Natural killer cell (primary cell): ENCODE measurements around the gene WDR76. TPM values are rescaled to one million over a fixed set of nuclear protein-coding genes. Genes with fewer than 3 reads are reported as not detected.
"Not testable (repeated sequence)": the region's sequence is repeated elsewhere in the genome, so short reads cannot be mapped to it uniquely, and the experiment has no call there.

Source experiments
- ATAC-seq, 3 donors: fragments of 150-1000 bp in 2 of 3; fragments of 200-7000 bp in 1 of 3; cut with Tn5 transposase; 1 replicate in 1 of 3; 2 replicates in 2 of 3; pipeline ENCODE4 v1.10.0; 2021; ENCODE audit warnings: mild to moderate bottlenecking in 2 of 3, moderate library complexity in 2 of 3
- DNase-seq, 2 donors: peaks; one replicate each; pipeline versions ENCODE4 v3.0.0 to v3.0.0-alpha.2; 2013 to 2021; ENCODE audit warnings: mixed read lengths in 1 of 2
- H3K27ac ChIP-seq: one replicate; pipeline ENCODE4 v1.5.1; 2013; ENCODE audit warnings: mild to moderate bottlenecking, low read length
- H3K27me3 ChIP-seq: one replicate; pipeline ENCODE4 v1.6.1; 2013; ENCODE audit warnings: low read length; ENCODE audit not compliant: control insufficient read depth, insufficient read depth
- H3K36me3 ChIP-seq: one replicate; pipeline ENCODE4 v1.6.1; 2013; ENCODE audit warnings: low read length; ENCODE audit not compliant: control insufficient read depth, insufficient read depth
- H3K4me1 ChIP-seq: one replicate; pipeline ENCODE4 v1.6.1; 2013; ENCODE audit warnings: low read length; ENCODE audit not compliant: control insufficient read depth, insufficient read depth
- H3K4me3 ChIP-seq: one replicate; pipeline ENCODE4 v1.5.1; 2013; ENCODE audit warnings: low read length
- H3K9me3 ChIP-seq: one replicate; pipeline ENCODE4 v1.6.1; 2013; ENCODE audit warnings: low read length; ENCODE audit not compliant: control insufficient read depth, insufficient read depth
- H3K27ac Mint-ChIP-seq, 2 donors: one replicate each; pipeline ENCODE4 v1.8.0; 2022; ENCODE audit warnings: mild to moderate bottlenecking in 2 of 2, mixed read lengths in 2 of 2, moderate library complexity in 1 of 2
- H3K27me3 Mint-ChIP-seq, 2 donors: one replicate each; pipeline ENCODE4 v1.8.0; 2022; ENCODE audit warnings: low read depth in 2 of 2, mixed read lengths in 2 of 2
- H3K36me3 Mint-ChIP-seq: one replicate; pipeline ENCODE4 v1.8.0; 2022; ENCODE audit warnings: mixed read lengths
- H3K4me1 Mint-ChIP-seq, 2 donors: one replicate each; pipeline ENCODE4 v1.8.0; 2022; ENCODE audit warnings: mixed read lengths in 2 of 2
- H3K4me3 Mint-ChIP-seq: one replicate; pipeline ENCODE4 v1.8.0; 2022; ENCODE audit warnings: mild to moderate bottlenecking, moderate library complexity, mixed read lengths
- H3K9me3 Mint-ChIP-seq, 2 donors: one replicate each; pipeline ENCODE4 v1.8.0; 2022; ENCODE audit warnings: mixed read lengths in 2 of 2
- WGBS: methylation state at CpG from one replicate; pipeline ENCODE4 v1.1.7; 2013; ENCODE audit warnings: missing lambda C conversion rate; ENCODE audit not compliant: insufficient coverage; 5-methylcytosine and 5-hydroxymethylcytosine counted together
- intact Hi-C: fragments of 100-400 bp; cut with micrococcal nuclease; formaldehyde crosslinking; loops from one replicate; pipeline ENCODE4 v1.14.2; 2022
- total RNA-seq, 4 donors: library from RNA; stranded (reverse); fragments of 120-200 nt in 1 of 4; gene quantifications; one replicate each; pipeline versions ENCODE4 v1.2.3 to v1.2.4, GENCODE V29; 2013 to 2022
- TF ChIP-seq, protein P1 (sequence below): fragments of 200-600 bp; IDR thresholded peaks from one replicate; pipeline ENCODE4 v1.8.0; 2022; ENCODE audit warnings: antibody characterized with exemption

Gene WDR76
- total RNA-seq, 3 donors from 2014 or later (not counting 1 experiment from before 2014, with no cell fraction given) = 12.4 to 12.9 (median 12.8) TPM

DNA sequence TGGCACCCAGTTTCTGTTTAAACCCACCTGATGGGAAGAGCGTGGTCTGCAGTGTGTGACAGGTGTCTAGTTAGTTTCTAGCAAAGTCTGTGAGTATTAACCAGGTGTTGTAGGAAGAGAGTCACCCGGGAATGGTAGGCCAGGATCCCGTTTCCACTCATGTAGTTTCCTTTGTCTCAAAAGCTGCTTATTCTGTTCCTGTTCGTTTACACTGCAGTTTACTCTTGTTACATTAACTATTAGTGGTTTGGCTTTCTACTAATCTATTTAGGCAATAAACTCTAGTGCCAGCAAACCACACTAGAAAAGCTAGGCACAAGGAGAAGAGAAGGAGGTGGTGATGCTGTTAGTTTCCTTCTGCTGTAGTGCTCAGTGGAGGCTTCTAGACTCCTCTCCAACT, 32.7 kb downstream of the WDR76 start:
- Mint-ChIP-seq H3K4me1 (no peaks in the 10 kb centered on the region), H3K9me3 (no peaks in the 10 kb centered on the region), H3K4me3 (no peak overlapping the region), H3K27ac (no peak overlapping the region), H3K27me3 (no peaks in the 10 kb centered on the region), H3K36me3 (peaks cover 11% of the 10 kb centered on the region)
- intact Hi-C loops = no loop called here
- TF ChIP-seq, protein P1, sequence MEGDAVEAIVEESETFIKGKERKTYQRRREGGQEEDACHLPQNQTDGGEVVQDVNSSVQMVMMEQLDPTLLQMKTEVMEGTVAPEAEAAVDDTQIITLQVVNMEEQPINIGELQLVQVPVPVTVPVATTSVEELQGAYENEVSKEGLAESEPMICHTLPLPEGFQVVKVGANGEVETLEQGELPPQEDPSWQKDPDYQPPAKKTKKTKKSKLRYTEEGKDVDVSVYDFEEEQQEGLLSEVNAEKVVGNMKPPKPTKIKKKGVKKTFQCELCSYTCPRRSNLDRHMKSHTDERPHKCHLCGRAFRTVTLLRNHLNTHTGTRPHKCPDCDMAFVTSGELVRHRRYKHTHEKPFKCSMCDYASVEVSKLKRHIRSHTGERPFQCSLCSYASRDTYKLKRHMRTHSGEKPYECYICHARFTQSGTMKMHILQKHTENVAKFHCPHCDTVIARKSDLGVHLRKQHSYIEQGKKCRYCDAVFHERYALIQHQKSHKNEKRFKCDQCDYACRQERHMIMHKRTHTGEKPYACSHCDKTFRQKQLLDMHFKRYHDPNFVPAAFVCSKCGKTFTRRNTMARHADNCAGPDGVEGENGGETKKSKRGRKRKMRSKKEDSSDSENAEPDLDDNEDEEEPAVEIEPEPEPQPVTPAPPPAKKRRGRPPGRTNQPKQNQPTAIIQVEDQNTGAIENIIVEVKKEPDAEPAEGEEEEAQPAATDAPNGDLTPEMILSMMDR = no peak
- Histone ChIP-seq H3K36me3 (peaks cover 18% of the 10 kb centered on the region), H3K4me3 (no peak overlapping the region), H3K9me3 (no peaks in the 10 kb centered on the region), H3K4me1 (no peaks in the 10 kb centered on the region), H3K27ac (no peak overlapping the region), H3K27me3 (no peaks in the 10 kb centered on the region)
- ATAC-seq (no peak), DNase-seq (no peak)
- WGBS = 100% methylated on average over 2 of the region's 4 CpGs

DNA sequence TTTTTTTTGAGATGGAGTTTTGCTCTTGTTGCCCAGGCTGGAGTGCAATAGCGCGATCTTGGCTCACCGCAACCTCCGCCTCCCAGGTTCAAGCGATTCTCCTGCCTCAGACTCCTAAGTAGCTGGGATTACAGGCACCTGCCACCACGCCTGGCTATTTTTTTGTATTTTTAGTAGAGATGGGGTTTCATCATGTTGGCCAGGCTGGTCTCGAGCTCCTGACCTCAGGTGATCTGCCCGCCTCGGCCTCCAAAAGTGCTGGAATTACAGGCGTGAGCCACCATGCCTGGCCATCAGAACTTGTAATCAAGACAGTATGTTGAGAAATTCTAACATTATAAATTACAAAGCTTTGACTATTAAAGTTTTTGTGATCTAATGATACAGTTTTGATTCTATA, 39.8 kb downstream of the WDR76 start:
- intact Hi-C loops, H3K36me3 ChIP-seq, H3K27ac Mint-ChIP-seq, H3K9me3 ChIP-seq, H3K4me3 Mint-ChIP-seq, H3K27me3 ChIP-seq, H3K36me3 Mint-ChIP-seq, H3K4me1 Mint-ChIP-seq, H3K4me3 ChIP-seq, H3K4me1 ChIP-seq, ATAC-seq, H3K27ac ChIP-seq, H3K27me3 Mint-ChIP-seq, H3K9me3 Mint-ChIP-seq, DNase-seq: not testable (repeated sequence)
- WGBS = 97% methylated on average over 10 of the region's 10 CpGs

DNA sequence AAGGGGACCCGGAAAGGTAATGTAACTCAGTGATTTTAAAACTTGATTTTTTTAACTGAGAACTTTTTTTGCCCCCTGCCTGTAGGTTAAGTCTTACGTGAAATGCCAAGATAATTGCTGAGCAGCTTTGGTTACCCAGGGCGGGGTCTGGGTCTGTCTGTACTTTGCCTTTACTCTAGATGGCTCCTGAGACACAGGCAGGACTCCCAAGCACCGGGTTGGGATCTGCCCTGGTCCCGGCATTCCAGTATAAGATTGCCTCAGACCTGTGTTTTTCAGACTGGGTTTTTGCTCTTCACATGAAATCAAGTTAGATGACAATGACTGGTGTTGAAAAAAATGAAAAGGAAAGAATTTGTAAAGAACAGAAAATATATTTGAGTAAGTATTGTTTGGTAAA, 40.3 kb downstream of the WDR76 start:
- H3K36me3 ChIP-seq = peaks cover 8% of the 10 kb centered on the region
- no peaks in the 10 kb centered on the region for H3K27me3 ChIP-seq
- no peaks in the 10 kb centered on the region for H3K9me3 ChIP-seq
- no peak overlapping the region for H3K4me3 Mint-ChIP-seq
- no peak overlapping the region for H3K4me3 ChIP-seq
- H3K27ac Mint-ChIP-seq = no peak overlapping the region
- TF ChIP-seq, protein P1 = no peak
- DNase-seq (no peak), ATAC-seq (no peak)
- no peaks in the 10 kb centered on the region for H3K4me1 ChIP-seq
- H3K36me3 Mint-ChIP-seq = no peaks in the 10 kb centered on the region
- H3K4me1 Mint-ChIP-seq = no peaks in the 10 kb centered on the region
- no peak overlapping the region for H3K27ac ChIP-seq
- no peaks in the 10 kb centered on the region for H3K9me3 Mint-ChIP-seq
- intact Hi-C loops = no loop called here
- 95% methylated on average over 5 of the region's 5 CpGs for WGBS
- H3K27me3 Mint-ChIP-seq = no peaks in the 10 kb centered on the region

DNA sequence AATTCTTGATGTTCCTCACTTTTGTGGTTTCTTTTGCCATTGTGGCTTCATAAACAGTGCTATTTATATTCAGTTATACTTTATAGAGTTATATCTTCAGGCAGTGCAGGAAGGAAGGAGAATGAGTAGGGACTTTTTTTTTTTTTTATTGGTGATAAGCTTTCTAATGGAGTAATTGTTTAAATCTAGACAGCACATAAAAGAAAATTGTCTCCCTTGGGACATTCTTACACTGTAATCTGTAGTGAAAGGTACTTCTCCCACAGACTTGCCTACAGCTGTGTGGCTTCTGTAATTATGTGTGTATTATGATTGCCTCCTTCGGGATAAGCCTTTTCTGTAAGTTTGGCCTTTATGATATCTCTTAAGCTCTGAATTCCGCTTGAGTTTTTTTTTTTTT, 41.6 kb downstream of the WDR76 start:
- H3K27ac Mint-ChIP-seq = peak overlapping the region in 1 of 2 donors; percentile 16
- Histone ChIP-seq H3K4me3 (no peak overlapping the region), H3K36me3 (peaks cover 7% of the 10 kb centered on the region), H3K27ac (no peak overlapping the region), H3K9me3 (no peaks in the 10 kb centered on the region), H3K27me3 (no peaks in the 10 kb centered on the region), H3K4me1 (no peaks in the 10 kb centered on the region)
- 79% methylated on average over 2 of the region's 2 CpGs for WGBS
- TF ChIP-seq, protein P1 = no peak
- H3K4me3 Mint-ChIP-seq = no peak overlapping the region
- ATAC-seq (no peak), DNase-seq (no peak)
- no peaks in the 10 kb centered on the region for H3K27me3 Mint-ChIP-seq
- intact Hi-C loops = no loop called here
- no peaks in the 10 kb centered on the region for H3K36me3 Mint-ChIP-seq
- H3K4me1 Mint-ChIP-seq = no peaks in the 10 kb centered on the region
- no peaks in the 10 kb centered on the region for H3K9me3 Mint-ChIP-seq
